ENCODE data around the gene ADIRF. TPM values are rescaled to one million over a fixed set of nuclear protein-coding genes. Genes with fewer than 3 reads are reported as not detected.
A peak's percentile ranks its signal among the peaks of the same experiment; 100 is the strongest.

Gene ADIRF
- total and polyA plus RNA-seq, 7 donors = 45.3 to 157 (median 98.1) TPM

DNA sequence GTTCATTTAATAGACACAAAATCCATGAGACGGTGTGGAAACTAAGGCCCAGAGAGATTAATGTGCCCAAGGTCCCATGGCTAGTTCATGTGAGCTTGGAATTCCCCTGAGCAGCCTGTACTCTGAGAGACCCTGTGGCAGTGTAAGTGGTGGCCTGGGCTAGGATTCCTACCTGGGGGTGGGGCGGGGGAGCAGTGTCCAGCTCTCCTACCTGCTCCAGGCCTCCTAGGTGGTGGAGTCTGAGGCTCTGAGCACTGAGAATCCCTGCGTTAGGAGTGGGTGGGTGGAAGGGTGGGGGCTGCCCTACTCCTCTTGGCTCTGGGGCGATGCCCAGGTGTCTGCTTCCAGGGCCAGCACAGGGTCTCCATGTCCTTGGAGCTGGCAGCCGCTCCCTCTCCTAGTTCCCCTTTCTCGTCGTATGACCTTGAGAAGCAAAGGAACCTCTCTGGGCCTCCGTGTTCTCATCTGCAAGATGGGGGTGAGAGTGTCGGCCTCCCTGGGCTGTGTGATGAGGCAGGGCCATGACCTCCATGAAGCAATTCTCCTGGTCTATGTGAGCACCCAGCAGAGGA lies 7.3 kb upstream of the ADIRF start:
- peak; percentile 48 for DNase-seq
- TF ChIP-seq CTCF (IDR thresholded peaks at IDR 0.05) (no peak), POLR2A (IDR thresholded peaks at IDR 0.05) (no peak), POLR2AphosphoS5 (IDR thresholded peaks at IDR 0.05) (no peak), EP300 (IDR thresholded peaks at IDR 0.05) (no peak)
- Histone ChIP-seq H3K27ac (no peak overlapping the region), H3K4me1 (peaks cover 0 to 28% (median 21%) of the 10 kb centered on the region in 4 donors), H3K4me3 (no peak overlapping the region), H3K36me3 (no peaks in the 10 kb centered on the region), H3K9me3 (no peaks in the 10 kb centered on the region), H3K27me3 (no peaks in the 10 kb centered on the region)
- 79 to 86% methylated on average over 9 of the region's 9 CpGs for WGBS, 2 donors
- intact Hi-C loops (cut with DNase I) = no loop called here

- Histone ChIP-seq H3K27ac (no peak overlapping the region), H3K36me3 (no peaks in the 10 kb centered on the region), H3K4me3 (no peak overlapping the region), H3K9me3 (no peaks in the 10 kb centered on the region), H3K4me1 (peaks cover 0 to 35% (median 27%) of the 10 kb centered on the region in 4 donors), H3K27me3 (no peaks in the 10 kb centered on the region)
- intact Hi-C loops (cut with DNase I) = no loop called here
- WGBS, 2 donors = 81 to 89% methylated on average over 12 of the region's 12 CpGs
- DNase-seq = peak; percentile 53
- TF ChIP-seq EP300 (IDR thresholded peaks at IDR 0.05) (no peak), POLR2A (IDR thresholded peaks at IDR 0.05) (no peak), POLR2AphosphoS5 (IDR thresholded peaks at IDR 0.05) (no peak), CTCF (IDR thresholded peaks at IDR 0.05) (no peak)
Measured at GRCh38 chr10:86961481-86962091, 6.7 kb upstream of the ADIRF start.

- 88 to 89% methylated on average over 7 of the region's 7 CpGs for WGBS, 2 donors
- TF ChIP-seq POLR2AphosphoS5 (IDR thresholded peaks at IDR 0.05) = no peak
- H3K27me3 ChIP-seq = no peaks in the 10 kb centered on the region
- H3K27ac ChIP-seq = no peak overlapping the region
- no peaks in the 10 kb centered on the region for H3K9me3 ChIP-seq
- H3K36me3 ChIP-seq = no peaks in the 10 kb centered on the region
- intact Hi-C loops (cut with DNase I) = no loop called here
- DNase-seq = peak; percentile 57
- H3K4me3 ChIP-seq = no peak overlapping the region
- H3K4me1 ChIP-seq = peaks cover 0 to 41% (median 33%) of the 10 kb centered on the region in 4 donors
Measured at GRCh38 chr10:86962136-86962980, 5.9 kb upstream of the ADIRF start.

DNA sequence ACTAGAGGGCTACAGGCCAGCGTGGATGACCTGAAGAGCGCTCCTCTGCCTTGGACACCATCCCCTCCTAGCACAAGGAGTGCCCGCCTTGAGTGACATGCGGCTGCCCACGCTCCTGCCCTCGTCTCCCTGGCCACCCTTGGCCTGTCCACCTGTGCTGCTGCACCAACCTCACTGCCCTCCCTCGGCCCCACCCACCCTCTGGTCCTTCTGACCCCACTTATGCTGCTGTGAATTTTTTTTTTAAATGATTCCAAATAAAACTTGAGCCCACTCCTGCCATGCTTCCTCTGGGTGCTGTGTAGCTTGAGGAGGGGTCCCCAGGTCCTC lies 5.3 kb upstream of the ADIRF start:
- no peaks in the 10 kb centered on the region for H3K27me3 ChIP-seq
- H3K27ac ChIP-seq = no peak overlapping the region
- no peaks in the 10 kb centered on the region for H3K36me3 ChIP-seq
- DNase-seq = peak; percentile 54
- peaks cover 0 to 46% (median 37%) of the 10 kb centered on the region in 4 donors for H3K4me1 ChIP-seq
- no peak overlapping the region for H3K4me3 ChIP-seq
- no peak for TF ChIP-seq POLR2A (IDR thresholded peaks at IDR 0.05)
- no peak for TF ChIP-seq POLR2AphosphoS5 (IDR thresholded peaks at IDR 0.05)
- no peak for TF ChIP-seq EP300 (IDR thresholded peaks at IDR 0.05)
- TF ChIP-seq CTCF (IDR thresholded peaks at IDR 0.05) = no peak
- intact Hi-C loops (cut with DNase I) = no loop called here
- no peaks in the 10 kb centered on the region for H3K9me3 ChIP-seq
- 92 to 93% methylated on average over 7 of the region's 7 CpGs for WGBS, 2 donors

DNA sequence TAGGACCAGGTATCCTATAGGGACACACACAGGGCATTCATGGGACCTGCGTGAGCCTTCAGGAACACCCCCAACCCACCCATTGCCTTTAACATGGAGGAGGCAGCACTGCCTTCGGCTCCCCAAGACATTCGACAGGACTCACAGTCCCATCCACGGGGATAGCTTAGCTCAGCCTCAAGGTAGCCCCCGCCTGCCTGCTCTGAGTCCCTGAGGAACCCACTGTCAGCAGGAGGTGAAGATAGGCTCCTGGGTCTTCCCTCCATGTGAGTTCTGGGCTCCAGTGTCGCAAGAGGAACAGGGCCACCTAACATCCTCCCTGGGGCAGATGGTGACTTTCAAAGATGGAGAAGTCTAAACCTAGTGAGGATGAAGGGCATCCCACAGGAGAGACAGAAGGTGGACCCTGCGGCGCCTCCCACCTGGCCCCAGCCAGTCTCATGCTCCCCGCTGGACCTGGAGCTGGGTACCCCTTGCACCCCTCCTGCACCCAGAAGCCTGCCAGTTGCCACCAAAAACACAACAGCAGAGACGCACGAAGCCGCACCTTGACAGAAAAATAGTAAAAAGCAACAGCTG lies 4.9 kb upstream of the ADIRF start:
- Histone ChIP-seq H3K4me1 (peaks cover 0 to 46% (median 37%) of the 10 kb centered on the region in 4 donors), H3K27me3 (no peaks in the 10 kb centered on the region), H3K27ac (no peak overlapping the region), H3K36me3 (no peaks in the 10 kb centered on the region), H3K4me3 (no peak overlapping the region), H3K9me3 (no peaks in the 10 kb centered on the region)
- no peak for TF ChIP-seq POLR2A (IDR thresholded peaks at IDR 0.05)
- TF ChIP-seq CTCF (IDR thresholded peaks at IDR 0.05) = no peak
- TF ChIP-seq POLR2AphosphoS5 (IDR thresholded peaks at IDR 0.05) = no peak
- no peak for TF ChIP-seq EP300 (IDR thresholded peaks at IDR 0.05)
- intact Hi-C loops (cut with DNase I) = no loop called here
- peak; percentile 55 for DNase-seq
- 95 to 96% methylated on average over 12 of the region's 12 CpGs for WGBS, 2 donors

All from sigmoid colon (tissue), 7 donors.